SK-N-SH (cell line): ENCODE data around the gene MEGF6.

ENCODE experiments used
- EZH2phosphoT487 ChIP-seq: fragments of 200-600 bp; sonication (generic); IDR thresholded peaks from 2 replicates; pipeline ENCODE4 v1.6.1; 2017; ENCODE audit warnings: low read depth, mixed run types, mild to moderate bottlenecking, antibody characterized with exemption, moderate library complexity, borderline replicate concordance
- FOXM1 ChIP-seq: IDR thresholded peaks from 2 replicates; pipeline ENCODE4 v1.4.0; 2012; ENCODE audit warnings: low read depth, mild to moderate bottlenecking
- POLR2AphosphoS5 ChIP-seq: IDR thresholded peaks from 2 replicates; pipeline ENCODE4 v1.6.1; 2012; ENCODE audit warnings: low read depth, low read length
- TCF12 ChIP-seq: IDR thresholded peaks from 2 replicates; pipeline ENCODE4 v1.4.0; 2012
- TF ChIP-seq, protein P1 (sequence below): fragments of 200-600 bp; sonication (generic); IDR thresholded peaks from 2 replicates; pipeline ENCODE4 v1.6.1; 2017; ENCODE audit warnings: antibody characterized with exemption, mild to moderate bottlenecking, moderate library complexity

DNA sequence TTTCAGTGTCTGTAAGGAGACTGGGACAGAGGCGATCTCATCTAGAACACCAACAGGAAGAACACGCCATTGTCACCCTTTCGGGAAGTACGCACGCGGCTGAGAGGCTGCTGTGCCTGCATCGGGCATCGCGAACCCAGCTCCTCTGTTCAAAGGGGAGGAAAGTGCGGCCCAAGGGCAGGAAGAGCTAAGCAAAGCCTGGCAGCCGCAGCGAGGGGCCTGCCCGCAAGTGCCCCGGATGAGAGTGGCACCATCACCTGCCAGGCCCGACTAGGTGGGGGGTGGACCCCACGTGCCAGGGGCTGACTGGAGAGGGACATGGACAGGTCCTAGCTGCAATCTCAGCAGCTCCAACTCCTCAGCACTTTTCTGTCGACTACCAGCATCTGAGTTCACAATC is 21.0 kb upstream of the MEGF6 start:
- TF ChIP-seq EZH2phosphoT487 = no peak
- TF ChIP-seq, protein P1, sequence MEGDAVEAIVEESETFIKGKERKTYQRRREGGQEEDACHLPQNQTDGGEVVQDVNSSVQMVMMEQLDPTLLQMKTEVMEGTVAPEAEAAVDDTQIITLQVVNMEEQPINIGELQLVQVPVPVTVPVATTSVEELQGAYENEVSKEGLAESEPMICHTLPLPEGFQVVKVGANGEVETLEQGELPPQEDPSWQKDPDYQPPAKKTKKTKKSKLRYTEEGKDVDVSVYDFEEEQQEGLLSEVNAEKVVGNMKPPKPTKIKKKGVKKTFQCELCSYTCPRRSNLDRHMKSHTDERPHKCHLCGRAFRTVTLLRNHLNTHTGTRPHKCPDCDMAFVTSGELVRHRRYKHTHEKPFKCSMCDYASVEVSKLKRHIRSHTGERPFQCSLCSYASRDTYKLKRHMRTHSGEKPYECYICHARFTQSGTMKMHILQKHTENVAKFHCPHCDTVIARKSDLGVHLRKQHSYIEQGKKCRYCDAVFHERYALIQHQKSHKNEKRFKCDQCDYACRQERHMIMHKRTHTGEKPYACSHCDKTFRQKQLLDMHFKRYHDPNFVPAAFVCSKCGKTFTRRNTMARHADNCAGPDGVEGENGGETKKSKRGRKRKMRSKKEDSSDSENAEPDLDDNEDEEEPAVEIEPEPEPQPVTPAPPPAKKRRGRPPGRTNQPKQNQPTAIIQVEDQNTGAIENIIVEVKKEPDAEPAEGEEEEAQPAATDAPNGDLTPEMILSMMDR = no peak
- TF ChIP-seq FOXM1 = no peak
- TF ChIP-seq POLR2AphosphoS5 = no peak
- no peak for TF ChIP-seq TCF12
